HL-60/S4 treated with retinoic acid at 250 ng/mL for 4 days and 3 days (cell line): ENCODE results near the gene POU6F2.
"Not testable (repeated sequence)": the region's sequence is repeated elsewhere in the genome, so short reads cannot be mapped to it uniquely, and the experiment has no call there.

Experiments
- in situ Hi-C: fragments of 300-500 bp; cut with MboI; formaldehyde crosslinking; loops from 2 replicates; pipeline ENCODE4 v1.7.0; 2022; ENCODE audit warnings: low sequenced_read_pairs

The POU6F2 gene

GRCh38 chr7:39184391-39184790 lies 206.7 kb downstream of the POU6F2 start:
- in situ Hi-C loops = no loop called here

DNA sequence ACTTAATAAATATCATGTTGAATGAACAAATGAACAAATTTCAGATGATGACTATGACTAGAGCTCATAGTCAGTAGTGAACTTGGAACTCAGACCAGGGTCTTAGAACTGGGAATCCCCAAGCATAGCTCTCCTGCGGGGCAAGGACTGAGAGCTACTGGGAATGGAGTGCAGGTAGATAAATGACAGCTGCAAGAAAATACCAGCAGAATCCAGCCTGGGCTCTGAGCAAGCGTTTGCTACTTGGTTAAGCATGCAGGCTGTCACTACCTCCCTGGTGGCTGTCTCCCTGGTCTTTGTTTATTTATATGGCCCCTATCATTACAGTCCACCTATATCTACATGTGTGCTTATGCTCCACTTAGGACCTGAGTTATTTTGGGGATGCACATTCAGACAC lies 208.4 kb downstream of the POU6F2 start:
- in situ Hi-C loops = no loop called here

- in situ Hi-C loops = no loop called here
Measured at GRCh38 chr7:39186671-39187070, 209.0 kb downstream of the POU6F2 start.

- in situ Hi-C loops = no loop called here
Measured at GRCh38 chr7:39187130-39187529, 209.4 kb downstream of the POU6F2 start.

GRCh38 chr7:39192476-39192875 lies 214.8 kb downstream of the POU6F2 start:
- in situ Hi-C loops = no loop called here

DNA sequence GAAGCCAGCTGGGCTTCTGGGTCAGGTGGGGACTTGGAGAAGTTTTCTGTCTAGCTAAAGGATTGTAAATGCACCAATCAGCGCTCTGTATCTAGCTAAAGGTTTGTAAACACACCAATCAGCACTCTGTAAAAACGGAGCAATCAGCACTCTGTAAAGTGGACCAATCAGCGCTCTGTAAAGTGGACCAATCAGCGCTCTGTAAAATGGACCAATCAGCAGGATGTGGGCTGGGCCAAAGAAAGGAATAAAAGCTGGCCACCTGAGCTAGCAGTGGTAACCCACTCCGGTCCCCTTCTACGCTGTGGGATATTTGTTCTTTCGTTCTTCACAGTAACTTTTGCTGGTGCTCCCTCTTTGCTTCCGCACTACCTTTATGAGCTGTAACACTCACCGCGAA lies 216.7 kb downstream of the POU6F2 start:
- in situ Hi-C loops = not testable (repeated sequence)

- in situ Hi-C loops = no loop called here
Measured at GRCh38 chr7:39195967-39196366, 218.3 kb downstream of the POU6F2 start.

GRCh38 chr7:39197831-39198230 lies 220.1 kb downstream of the POU6F2 start:
- in situ Hi-C loops = no loop called here

- in situ Hi-C loops = no loop called here
Measured at GRCh38 chr7:39198556-39198955, 220.8 kb downstream of the POU6F2 start.

DNA sequence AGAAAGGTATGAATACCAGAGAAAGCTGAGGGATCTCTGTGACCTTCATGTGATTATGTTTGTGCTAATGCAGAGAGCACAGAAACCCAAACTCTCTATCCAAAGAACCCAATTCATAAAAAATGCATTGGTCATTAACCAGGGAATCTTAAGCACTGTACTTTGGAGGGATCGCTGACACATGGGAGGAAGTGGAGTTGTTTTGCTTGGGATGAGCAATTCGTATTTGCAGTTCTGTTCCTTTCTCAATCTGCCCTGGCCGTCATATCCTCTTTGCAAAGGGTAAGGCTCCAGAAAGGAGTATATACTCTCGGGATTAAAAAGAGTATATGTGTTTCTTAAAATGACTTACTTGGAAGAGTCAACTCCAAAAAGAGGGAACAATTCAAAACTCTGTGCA lies 221.3 kb downstream of the POU6F2 start:
- in situ Hi-C loops = no loop called here

DNA sequence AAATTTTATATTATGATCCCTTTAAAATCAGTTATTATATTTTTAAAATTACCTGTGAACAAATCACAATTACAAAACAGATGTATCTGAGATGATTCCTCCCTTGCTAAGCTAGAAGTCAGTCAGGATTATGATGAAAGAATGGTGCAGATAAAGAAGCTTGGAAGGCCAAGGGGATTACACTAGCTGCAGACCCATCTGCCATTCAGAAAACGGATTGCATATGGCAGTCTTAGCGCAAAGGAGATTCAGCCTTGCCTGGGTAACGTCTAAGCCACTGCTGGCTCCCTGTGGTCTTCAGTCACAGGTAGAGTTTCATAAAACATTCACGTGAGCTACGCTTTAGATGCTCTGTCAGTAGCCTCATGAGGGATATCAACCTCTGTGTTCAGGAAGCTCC lies 222.2 kb downstream of the POU6F2 start:
- in situ Hi-C loops = no loop called here

- in situ Hi-C loops = no loop called here
Measured at GRCh38 chr7:39202041-39202440, 224.3 kb downstream of the POU6F2 start.

- in situ Hi-C loops = no loop called here
Measured at GRCh38 chr7:39210362-39210761, 232.7 kb downstream of the POU6F2 start.

DNA sequence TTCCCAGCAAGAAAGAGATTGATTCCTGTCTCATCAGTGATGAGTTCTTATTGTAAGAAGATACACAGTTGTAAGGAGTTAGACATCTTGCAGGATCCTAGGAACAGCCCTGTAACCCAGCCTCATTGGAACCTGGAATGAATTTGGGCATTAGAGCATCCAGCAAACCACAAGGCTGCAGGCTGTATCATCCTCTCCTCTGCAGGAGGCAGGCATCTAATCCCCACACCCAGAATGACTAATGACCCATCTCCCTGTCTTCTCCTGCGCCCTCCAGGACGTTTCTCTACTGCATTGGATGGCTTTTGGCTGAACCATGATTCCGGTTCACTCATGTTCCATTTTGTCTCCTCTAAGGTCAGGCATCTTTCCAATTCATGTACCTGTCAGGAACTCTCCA lies 233.9 kb downstream of the POU6F2 start:
- in situ Hi-C loops = no loop called here

DNA sequence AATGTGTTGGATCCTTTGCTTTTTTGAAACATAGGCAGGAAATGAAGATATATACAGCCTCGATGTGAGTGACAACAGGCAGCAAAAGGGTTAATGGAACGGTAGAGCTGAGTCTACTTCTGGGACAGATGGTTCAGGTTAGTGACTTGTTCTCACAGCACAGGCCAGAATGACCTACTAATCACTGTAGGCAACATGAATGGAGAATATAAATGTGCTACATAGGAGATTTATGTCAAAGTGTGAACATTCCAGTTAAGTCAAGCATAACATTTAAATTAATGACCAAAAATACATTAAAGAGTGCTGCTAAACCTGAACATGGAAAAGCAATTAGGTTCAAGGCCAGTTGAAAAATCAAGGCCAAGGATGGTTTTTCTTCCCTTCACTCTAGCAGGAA lies 235.2 kb downstream of the POU6F2 start:
- in situ Hi-C loops = no loop called here

DNA sequence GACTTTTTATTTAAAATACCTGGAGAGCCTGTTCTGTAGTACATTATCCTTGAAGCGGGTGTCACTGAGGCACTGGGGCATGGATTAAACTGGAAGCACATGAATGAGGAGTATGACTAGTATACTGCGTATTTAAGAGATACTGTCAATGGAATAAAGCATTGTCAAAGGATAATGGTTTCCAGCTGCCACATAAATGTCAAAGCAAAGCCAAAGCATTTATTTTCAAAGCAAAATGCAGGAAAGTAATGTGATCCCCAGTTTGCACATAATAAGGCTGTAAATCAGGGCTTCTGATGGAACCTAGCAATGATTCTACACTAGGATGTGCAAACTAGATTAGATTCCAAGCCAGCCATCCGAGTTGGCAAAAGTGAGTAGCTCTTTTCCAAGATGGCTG lies 240.1 kb downstream of the POU6F2 start:
- in situ Hi-C loops = no loop called here

DNA sequence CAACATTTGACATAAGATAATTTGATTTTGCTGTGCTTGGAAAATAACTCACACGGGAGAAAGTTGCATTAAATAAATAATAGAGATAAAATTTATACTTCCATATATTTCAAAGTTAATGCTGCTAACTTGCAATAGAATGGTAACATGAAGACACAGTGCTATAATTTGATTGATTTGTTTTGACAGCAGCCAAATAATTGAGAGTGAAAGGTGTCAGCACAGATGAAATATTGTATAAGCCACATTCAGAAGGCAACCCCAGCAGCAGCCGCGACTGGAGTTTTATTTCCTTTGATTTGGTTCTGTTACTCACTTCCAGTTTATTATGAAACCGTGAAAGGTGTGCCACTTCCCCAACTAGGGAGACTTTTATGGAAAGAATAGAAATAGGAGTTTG lies 242.2 kb downstream of the POU6F2 start:
- in situ Hi-C loops = no loop called here

- in situ Hi-C loops = no loop called here
Measured at GRCh38 chr7:39221901-39222300, 244.2 kb downstream of the POU6F2 start.

- in situ Hi-C loops = no loop called here
Measured at GRCh38 chr7:39228946-39229345, 251.2 kb downstream of the POU6F2 start.

GRCh38 chr7:39233851-39234529 lies 256.3 kb downstream of the POU6F2 start:
- in situ Hi-C loops = no loop called here

DNA sequence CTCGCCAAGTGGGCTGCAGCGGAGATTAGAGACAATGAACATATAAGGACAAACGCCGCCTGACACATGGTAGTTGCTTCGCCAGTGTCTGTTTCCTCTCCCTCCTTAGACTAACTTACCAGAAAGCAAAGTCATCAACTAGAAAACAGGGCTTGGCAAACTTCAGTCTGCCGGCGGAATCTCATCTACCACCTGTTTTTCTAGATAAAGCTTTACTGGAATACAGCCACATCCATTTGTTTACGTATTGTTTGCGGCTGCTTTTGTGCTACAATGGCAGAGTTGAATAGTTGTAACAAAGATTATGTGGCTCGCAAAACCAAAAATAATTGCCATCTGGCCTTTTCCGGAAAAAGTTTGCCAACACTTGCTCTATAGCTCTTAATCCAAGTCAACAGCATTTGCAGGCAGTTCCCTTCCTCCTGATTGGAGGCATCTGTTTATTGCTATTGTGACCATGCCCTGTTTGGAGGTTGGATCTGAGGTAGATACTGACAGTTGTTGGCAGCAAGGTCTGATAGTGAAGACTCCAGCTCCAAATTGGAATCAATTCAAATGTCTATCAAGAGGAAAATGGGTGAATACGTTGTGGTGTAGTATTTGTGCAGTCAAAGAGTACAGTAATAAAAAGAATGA lies 260.6 kb downstream of the POU6F2 start:
- in situ Hi-C loops = no loop called here

GRCh38 chr7:39240864-39241263 lies 263.2 kb downstream of the POU6F2 start:
- in situ Hi-C loops = no loop called here

DNA sequence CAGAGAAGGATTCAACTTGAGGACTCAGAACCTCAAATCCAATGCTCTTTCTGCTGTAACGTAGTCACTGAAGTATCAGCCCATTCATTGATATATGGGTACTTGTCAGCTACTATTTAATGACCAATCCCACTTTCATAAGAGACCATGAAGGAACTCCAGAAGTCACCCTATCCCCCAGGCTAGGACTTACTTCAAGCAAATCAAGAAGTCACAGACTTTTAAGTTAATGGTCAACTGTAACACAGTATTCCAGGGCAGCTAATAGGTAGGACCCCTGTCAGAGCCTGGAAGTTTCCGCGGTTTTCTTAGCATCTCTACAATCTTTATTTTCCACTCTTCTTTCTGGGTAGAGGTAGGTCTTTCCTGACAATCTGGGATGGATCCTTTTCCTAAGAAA lies 269.9 kb downstream of the POU6F2 start:
- in situ Hi-C loops = no loop called here
